H54 (cell line): ENCODE measurements around the gene MIX23.

Experiments
- DNase-seq: peaks from one replicate; pipeline ENCODE4 v3.0.0; 2011; ENCODE audit warnings: low spot score, mixed read lengths; ENCODE audit not compliant: insufficient read length
- FAIRE-seq: peaks from 3 replicates; lab custom pipeline; 2011; peaks lifted over from hg19 to GRCh38; lab: Jason Lieb, UNC
- POLR2A ChIP-seq: IDR thresholded peaks from 2 replicates; pipeline ENCODE4 v1.6.1; 2011; ENCODE audit warnings: low read depth, mild to moderate bottlenecking, low read length

MIX23 gene

GRCh38 chr3:122383771-122384697 lies 1.0 kb upstream of the MIX23 start, which contains the start of gene FAM162A:
Gene FAM162A (plus strand): TSS chr3:122384182. CDS start chr3:122384266, 84 bp downstream.
- peak; percentile 91 for FAIRE-seq
- TF ChIP-seq POLR2A, result peak; percentile 80

GRCh38 chr3:122377975-122378374 lies 5.1 kb downstream of the MIX23 start:
- no peak for TF ChIP-seq POLR2A
- FAIRE-seq (no peak), DNase-seq (no peak)

More at GRCh38 chr3:122383771-122384697, 1.0 kb upstream of the MIX23 start, which contains the start of gene FAM162A:
- peak; percentile 80 for DNase-seq

GRCh38 chr3:122374034-122374433 lies 9.0 kb downstream of the MIX23 start:
- no peak for TF ChIP-seq POLR2A
- FAIRE-seq (no peak), DNase-seq (no peak)

GRCh38 chr3:122366379-122366749 lies 16.7 kb downstream of the MIX23 start:
- TF ChIP-seq POLR2A, result no peak
- no peak for DNase-seq

GRCh38 chr3:122365582-122366378 lies 17.3 kb downstream of the MIX23 start:
- peak; percentile 28 for DNase-seq
- peak; percentile 95 for FAIRE-seq

More at GRCh38 chr3:122366379-122366749, 16.7 kb downstream of the MIX23 start:
- FAIRE-seq, result peak; percentile 53

- FAIRE-seq (no peak), DNase-seq (no peak)
- no peak for TF ChIP-seq POLR2A
These were observed 18.0 kb downstream of the MIX23 start for GRCh38 chr3:122365073-122365472.

GRCh38 chr3:122364490-122364889 lies 18.5 kb downstream of the MIX23 start:
- FAIRE-seq (no peak), DNase-seq (no peak)
- TF ChIP-seq POLR2A, result no peak

GRCh38 chr3:122362026-122362425 lies 21.0 kb downstream of the MIX23 start:
- FAIRE-seq, result no peak
- no peak for TF ChIP-seq POLR2A

GRCh38 chr3:122358703-122359032 lies 24.4 kb downstream of the MIX23 start:
- DNase-seq, result no peak
- no peak for FAIRE-seq
- no peak for TF ChIP-seq POLR2A

More at GRCh38 chr3:122362026-122362425, 21.0 kb downstream of the MIX23 start:
- DNase-seq, result no peak

GRCh38 chr3:122357828-122358702 lies 25.0 kb downstream of the MIX23 start:
- DNase-seq (no peak), FAIRE-seq (peak; percentile 33)
- TF ChIP-seq POLR2A, result no peak

- DNase-seq (peak; percentile 12), FAIRE-seq (peak; percentile 65)
- TF ChIP-seq POLR2A, result no peak
These were observed 26.6 kb downstream of the MIX23 start for GRCh38 chr3:122356402-122356801.

GRCh38 chr3:122355612-122356011 lies 27.4 kb downstream of the MIX23 start:
- DNase-seq, result no peak
- no peak for TF ChIP-seq POLR2A
- no peak for FAIRE-seq

- DNase-seq (no peak), FAIRE-seq (no peak)
- TF ChIP-seq POLR2A, result no peak
These were observed 29.1 kb downstream of the MIX23 start for GRCh38 chr3:122353893-122354401.
